Measurements from ENCODE around the gene GIGYF2.
"Not testable (repeated sequence)": the region's sequence is repeated elsewhere in the genome, so short reads cannot be mapped to it uniquely, and the experiment has no call there.

The GIGYF2 gene

DNA sequence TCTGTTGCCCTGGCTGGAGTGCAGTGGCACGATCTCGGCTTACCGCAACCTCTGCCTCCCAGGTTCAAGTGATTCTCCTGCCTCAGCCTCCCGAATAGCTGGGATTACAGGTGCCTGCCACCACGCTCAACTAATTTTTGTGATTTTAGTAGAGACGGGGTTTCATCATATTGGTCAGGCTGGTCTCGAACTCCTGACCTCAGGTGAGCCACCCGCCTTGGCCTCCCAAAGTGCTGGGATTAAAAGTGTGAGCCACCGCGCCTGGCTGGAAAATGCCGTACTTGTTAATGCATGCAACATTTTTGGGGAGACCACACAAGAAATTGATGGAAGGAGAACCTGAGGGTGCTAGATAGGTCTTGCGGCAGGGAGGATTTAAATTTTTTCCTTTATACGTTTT lies 6.0 kb upstream of the GIGYF2 start:
- not testable (repeated sequence) for DNase-seq

DNA sequence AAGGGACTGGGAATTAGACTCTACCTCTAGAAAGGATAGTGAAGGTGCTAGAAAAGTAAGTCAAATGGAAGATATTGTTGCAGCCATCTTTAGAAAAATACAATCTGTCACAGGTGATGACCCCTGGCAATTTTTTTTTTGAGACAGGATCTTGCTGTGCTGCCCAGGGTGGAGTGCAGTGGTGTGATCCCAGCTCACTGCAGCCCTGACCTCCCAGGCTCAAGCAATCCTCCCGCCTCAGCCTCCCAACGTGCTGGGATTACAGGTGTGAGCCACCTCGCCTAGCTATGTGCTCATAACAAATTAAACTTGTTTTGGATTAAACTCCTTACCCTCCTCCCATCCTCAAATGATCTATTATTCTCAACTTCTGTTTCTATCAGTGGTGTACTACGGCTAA lies 3.8 kb upstream of the GIGYF2 start:
- DNase-seq: no peak

DNA sequence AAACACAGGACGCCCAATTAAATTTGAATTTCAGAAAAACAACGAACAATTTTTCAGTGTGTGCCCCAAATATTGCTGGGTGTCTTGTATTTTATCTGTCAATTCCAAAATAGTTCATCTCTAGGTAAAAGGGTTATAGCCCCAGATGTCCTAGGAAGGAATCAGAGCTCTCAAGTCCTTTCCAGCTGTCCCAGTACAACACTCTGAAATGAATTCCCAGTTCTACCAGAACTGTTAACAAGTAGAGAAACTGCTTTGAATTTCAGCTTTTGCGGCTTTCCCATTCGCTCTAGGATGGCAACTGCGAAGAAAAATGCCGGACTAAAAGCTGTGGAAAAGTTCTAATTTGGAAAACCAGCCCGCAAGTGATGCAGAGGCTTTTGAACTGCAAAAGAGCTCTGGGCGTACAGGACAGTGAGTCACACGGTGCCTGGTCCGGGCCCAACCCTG lies 497 bp upstream of the GIGYF2 start:
- DNase-seq: no peak

DNA sequence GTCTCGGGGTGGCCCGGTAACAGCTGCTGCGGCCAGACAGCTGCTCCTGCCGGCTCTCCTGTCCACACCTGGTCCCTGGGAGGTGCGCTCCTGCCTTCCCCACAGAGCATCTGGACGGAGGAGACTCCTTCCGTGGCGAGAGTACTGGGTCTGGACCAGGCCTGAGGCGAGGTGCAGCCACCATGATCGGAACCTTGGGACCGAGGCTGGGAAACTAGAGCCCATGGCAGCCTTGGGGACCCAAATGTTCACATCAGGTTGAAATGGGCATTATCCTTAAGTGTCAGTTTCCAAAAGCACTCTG lies 628 bp downstream of the GIGYF2 start:
- DNase-seq: no peak

DNA sequence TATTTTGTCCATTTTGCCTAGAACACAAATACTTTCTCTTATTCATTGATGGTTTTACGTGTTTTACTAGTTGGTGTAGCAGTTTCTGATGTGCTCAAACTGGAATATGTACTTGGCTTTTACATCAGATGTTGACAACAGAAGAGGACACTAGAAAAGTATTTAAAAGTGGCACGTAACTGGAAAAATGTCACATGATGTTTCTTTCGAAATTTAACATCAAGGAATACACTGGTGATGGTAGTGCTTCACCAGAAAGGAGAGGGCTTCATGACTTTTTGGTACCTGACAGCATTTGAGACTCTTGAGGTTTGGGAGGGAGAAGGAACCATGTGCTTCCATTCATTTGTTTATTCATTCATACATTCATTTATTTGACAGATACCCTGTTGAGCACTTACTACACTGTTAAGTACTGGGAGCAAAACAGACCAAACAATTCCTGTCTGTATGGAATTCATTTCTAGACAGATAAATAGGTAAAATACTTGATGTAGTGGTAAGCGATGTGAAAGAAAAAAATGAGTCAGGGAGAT lies 1.5 kb downstream of the GIGYF2 start:
- DNase-seq: no peak

DNA sequence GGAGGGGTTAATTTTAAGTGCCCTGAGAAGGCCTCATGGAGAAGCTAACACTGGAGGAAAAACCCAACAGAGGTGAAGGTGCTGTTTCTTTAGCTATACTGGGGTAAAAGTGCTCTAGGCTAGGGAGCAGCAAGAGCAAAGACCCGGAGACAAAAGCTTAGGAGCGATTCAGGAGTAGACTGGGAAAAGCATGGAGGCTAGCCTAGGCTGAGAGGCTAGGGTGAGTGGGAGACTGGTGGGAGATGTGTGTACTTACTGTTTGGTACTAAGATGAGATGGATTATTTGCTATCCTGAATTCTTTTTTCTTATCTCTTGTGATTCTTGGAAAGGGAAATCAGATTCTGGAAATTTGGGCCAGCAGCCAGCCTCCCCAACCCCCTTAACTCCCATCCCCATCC lies 2.0 kb downstream of the GIGYF2 start:
- peak; percentile 26 for DNase-seq

DNA sequence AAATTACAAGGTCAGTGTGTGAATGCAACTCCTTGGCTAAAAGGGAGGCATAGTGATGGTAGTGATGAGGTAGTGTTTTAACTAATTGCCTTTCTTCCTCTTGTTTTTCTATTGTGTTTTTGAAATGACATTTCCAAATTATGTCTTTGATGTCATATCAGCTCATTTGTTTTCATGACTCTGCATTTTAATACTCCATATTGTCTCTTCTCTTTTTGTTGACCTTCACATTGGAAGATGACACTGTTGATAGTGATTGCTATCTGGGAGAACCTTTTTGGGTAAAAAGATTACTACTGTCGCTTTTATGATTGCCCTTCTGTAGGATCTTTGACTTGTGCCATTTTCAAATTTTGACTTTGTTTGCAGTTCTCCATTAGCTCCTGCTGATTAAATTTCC lies 3.0 kb downstream of the GIGYF2 start:
- DNase-seq: no peak

DNA sequence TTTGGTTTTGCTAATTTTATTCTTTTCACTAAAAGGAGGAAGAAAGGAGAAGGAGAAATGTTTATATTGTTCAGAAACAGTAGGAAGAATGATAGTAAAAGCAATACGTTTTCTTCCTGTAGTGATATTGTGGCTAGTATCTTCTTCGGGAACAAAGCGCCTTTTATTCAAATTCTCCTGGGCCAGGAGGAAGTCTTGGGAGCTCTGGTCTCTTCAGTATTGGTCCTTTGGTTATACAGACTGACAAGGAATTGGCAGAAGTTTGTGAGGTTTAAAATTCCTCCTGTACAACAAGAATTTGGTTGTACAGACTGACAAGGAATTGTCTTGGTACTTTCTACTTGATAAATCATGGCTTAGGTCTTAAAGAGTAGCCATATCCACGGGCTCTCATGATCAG lies 9.9 kb downstream of the GIGYF2 start:
- DNase-seq: no peak

DNA sequence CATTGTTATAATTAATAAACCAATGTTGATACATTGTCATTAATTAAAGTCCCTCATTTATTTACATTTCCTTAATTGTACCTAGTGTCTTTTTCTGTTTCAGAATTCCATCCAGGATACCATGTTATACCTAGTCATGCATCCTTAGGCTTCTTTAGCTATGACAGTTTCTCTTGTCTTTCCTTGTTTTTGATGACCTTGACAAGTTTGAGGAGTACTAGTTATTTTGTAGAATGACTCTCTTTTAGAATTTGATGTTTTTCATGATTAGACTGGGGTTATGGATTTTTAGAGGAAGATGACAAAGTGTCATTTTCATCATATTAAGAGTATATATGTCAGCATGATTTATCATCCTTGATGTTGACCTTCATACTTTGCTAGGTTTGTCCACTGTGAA lies 16.4 kb downstream of the GIGYF2 start:
- DNase-seq: no peak

DNA sequence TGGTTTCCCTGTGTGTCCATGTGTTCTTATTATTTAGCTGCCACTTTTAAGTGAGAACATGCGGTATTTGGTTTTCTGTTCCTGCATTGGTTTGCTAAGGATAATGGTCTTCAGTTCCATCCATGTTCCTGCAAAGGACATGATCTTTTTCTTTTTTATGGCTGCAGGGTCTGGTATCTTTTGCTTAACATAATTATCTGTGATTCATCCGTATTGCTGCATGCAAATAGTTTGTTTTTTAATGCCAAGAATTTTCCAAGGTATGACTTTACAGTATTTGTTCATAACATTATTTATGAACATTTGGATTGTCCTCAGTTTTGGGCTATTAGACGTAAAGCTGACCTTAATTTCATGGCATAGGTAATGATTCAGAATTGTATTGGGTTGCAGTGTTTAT lies 17.8 kb downstream of the GIGYF2 start:
- DNase-seq: no peak

DNA sequence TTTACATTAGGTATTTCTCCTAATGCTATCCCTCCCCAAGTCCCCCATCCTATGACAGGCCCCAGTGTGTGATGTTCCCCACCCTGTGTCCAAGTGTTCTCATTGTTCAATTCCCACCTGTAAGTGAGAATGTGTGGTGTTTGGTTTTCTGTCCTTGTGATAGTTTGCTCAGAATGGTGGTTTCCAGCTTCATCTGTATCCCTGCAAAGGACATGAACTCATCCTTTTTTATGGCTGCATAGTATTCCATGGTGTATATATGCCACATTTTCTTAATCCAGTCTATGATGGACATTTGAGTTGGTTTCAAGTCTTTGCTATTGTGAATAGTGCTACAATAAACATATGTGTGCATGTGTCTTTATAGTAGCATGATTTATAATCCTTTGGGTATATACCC lies 22.9 kb downstream of the GIGYF2 start:
- DNase-seq: not testable (repeated sequence)

DNA sequence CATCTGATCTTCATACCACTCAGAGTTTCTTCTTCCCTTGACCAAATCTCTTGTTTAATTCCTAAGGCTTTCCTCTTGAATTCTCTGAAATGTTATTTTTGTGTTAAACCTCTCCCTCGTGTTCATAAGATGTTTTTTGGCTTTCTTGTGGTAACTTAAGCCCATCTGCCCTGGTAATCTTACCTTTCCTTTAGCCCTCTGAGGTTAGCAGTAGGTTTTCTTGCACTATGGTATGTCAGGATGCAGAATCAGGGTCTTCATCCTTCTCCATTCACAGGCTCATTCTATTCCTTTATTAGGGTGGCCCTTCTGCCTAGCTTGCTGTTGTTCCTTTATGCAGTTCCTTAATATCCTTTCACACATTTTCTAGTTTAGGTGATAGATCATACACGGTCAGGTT lies 24.1 kb downstream of the GIGYF2 start:
- DNase-seq: no peak

DNA sequence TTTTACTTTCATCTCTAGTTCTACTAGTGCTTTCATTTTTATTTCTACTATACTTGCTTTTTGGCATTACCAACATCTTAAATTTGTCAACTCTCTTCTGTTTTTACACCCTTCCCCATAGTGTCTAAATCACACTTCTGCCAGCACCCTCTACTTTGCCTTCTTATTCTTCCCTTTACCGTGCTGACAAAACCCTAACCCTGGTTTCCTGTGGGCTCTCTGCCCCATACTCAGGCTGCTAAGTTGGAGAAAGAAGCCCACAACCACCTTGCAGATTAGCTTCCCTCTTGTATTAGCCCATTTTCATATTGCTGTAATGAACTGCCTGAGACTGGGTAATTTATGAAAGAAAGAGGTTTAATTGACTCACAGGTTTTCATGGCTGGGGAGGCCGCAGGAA lies 24.8 kb downstream of the GIGYF2 start:
- DNase-seq: no peak

DNA sequence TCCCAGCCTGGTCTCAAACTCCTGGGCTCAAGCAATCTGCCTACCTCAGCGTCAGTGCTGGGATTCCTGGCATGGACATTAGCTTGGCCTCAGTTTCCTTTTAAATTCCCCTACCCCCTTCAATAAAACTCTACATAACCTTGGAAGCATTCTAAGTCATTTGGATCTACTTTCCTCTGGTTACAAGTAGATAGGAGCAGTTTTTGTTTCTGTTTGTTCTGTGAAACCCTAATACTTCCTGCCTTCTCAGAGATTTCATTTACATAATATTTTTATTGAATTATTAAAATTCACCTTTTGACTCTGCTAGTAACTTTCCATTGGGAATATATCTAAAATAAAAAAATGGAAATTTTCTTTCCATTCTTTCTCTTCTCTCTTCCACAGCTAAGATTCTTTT lies 25.9 kb downstream of the GIGYF2 start:
- no peak for DNase-seq

DNA sequence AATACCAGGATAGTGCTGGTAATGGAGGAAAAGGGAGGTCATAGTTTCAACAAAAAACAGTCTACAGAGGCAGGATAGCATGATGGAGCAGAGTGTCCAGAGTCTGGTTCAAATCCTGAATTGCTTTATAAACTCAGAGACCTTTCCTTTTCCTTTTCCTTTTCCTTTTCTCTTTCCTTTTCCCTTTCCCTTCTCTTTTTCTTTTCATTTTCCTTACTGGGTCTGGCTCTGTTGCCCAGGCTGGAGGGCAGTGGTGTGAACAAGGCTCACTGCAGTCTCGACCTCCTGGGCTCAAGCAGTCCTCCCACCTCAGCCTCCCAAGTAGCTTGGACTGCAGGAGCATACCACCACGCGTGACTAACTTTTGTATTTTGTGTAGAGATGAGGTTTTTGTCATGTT lies 31.7 kb downstream of the GIGYF2 start:
- no peak for DNase-seq

DNA sequence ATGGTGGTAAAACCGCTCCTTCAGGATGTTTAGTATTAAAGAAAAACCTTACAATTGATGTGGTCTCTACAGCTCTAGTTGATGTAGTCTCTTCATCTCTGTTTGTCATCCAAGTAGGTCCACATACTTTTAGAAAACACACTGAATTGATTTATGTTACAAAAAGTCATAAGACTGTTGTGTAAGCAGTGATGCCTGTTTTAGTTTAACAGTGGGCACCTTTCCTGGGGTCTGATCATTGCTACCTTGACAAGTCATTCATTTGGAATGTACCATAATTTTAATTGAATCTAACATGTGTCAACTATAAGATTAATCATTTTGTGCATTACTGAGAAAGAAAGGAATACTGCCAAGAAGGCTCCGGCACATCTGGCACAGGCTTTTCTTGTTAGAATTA lies 34.3 kb downstream of the GIGYF2 start:
- no peak for DNase-seq

DNA sequence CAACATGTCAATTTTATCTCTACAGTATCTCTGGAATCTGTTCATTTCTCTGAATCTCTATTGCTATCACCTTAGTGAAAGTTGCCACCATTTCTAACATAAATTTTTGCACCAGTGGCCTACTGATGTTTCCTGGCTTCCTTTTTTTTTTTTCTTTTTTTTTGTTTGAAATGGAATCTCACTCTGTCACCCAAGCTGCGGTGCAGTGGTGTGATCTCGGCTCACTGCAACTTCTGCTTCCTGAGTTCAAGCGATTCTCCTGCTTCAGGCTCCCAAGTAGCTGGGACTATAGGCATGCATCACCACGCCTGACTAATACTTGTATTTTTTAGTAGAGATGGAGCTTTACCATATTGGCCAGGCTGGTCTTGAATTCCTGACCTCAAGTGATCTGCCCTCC lies 44.2 kb downstream of the GIGYF2 start:
- no peak for DNase-seq

DNA sequence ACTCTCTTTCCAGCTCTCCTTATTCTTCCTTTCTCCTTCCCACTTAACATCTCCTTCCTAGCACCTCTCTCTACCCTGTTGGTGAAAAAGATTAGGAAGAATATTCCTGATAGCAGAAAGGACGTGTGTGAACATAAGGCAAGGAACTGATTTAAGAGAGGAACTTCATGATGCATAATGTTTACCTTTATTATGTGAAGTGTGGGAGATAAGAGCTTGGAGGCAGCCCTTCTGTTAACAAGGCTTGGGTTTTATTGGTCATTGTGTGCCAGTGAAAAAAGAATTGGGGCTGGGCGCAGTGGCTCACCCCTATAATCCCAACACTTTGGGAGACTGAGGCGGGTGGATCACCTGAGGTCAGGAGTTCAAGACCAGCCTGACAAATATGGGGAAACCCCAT lies 44.8 kb downstream of the GIGYF2 start:
- no peak for DNase-seq

DNA sequence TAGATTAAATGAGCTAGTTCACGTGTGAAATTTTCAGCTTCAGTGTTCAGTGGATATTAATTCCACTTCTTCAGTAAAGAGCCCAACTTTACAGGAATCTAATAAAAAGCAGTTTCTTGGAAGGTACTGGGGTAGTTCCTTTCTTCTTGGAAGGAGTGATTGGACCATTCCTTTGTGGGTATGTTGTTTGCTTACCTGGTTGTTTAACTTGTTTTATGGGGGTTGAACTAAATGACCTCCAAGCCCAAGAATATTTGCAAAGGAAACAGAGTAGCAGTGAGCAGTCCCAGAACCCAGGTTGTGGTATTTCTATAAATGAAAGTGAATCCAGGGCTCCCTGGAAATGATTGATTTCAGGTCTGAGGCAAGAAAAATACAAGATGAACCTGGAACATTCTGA lies 47.8 kb downstream of the GIGYF2 start:
- DNase-seq: no peak

DNA sequence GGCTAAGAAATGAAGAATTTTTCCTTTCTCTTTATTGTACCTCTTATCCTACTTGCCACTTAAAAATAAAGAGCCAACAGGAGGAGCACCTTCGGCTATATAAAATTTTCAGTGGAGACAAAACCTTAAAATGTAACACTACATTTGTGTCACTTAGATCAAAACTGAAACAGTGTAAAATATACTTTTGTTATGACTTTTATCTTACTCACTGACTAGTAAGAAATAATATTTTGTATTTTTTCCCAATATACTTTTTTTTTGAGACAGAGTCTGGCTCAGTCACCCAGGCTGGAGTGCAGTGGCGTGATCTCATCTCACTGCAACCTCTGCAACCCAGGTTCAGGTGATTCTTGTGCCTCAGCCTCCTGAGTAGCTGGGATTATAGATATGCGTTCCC lies 50.9 kb downstream of the GIGYF2 start:
- no peak for DNase-seq

DNA sequence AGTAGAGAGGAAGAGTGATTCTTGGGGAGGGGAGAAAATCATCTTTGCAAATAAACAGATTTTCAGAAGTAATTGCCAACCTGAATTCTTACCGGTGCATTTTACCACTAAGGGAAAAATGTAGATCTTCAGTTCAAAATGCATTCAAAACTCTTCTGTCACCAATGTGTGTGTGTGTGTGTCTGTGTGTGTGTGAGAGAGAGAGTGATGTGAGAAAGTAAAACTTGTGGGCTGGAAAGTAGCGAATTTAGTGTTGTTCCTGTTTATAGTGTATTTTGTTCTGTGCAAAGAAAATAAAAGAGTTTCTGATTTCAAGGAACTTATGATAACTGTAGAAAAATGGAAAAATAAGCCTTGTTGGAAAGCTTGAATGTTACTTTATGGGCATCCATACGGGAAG lies 52.2 kb downstream of the GIGYF2 start:
- DNase-seq: no peak

DNA sequence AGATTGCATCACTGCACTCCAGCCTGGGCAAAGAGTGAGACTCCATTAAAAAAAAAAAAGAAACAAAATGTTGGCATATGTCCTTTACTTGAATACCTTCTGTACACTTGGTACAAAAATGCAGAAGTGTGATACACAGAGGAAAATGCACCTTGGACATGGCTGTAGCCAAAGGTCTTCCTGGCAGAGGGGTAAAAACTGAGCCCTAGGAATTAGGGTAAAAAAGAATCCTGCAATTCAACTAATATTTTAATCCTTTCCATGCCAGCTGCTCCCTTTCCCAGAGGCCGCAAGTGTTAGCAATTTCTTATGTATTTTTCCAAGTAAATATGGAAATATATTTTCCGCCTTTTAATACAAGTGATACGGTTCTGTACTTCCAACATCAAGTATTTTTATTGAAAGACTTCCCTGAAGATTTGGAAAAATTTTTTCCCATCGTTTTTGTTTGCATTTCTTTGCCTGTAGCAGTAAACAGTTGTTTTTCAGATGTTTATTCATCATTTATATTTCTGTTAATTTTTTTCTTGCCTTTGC lies 53.1 kb downstream of the GIGYF2 start:
- DNase-seq: no peak

DNA sequence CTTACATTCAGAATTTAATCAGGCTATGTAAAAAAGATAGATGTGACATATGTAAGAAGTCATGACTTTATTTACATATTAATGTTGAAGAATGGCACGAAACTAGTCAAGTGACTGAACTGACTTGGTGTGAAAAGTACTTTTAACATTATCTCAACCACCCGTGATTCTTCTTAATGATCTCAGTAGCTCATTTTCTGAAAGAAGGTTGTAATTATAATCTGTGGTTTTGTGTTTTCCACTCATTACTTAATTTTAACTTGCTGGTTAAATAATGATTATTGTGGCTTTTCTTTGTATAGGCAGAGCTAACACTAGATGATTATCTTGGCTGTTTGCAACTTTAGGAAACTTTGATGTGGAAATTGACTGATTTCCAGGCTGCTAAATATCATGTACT lies 60.8 kb downstream of the GIGYF2 start:
- no peak for DNase-seq

DNA sequence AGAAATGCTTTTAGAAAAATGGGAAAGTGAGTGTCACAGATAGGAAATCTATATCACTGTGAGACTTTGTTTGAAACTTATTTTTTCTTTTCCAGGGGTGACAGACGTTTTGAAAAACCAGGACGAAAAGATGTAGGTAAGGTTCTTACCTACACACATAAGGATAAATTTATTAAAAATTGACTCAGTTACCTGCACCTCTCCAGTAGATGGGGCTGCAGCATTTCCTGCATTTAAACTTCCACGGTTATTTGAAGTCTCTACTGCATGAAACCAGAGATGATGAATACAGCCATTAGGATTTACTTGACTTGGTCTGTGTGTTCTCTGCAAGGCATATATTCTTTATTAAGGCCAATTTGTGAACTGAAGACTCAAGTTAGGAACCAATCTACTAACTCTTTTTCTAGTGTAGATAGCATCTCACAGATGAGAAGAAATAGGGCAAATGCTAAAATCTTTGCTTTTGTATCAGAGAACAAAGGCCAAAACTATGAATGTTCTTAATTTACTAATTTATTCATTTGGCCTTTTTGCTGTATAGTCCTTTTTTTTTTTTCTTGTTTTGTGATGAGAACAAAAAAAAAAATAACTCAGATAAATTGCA lies 64.3 kb downstream of the GIGYF2 start:
- DNase-seq: peak; percentile 78

DNA sequence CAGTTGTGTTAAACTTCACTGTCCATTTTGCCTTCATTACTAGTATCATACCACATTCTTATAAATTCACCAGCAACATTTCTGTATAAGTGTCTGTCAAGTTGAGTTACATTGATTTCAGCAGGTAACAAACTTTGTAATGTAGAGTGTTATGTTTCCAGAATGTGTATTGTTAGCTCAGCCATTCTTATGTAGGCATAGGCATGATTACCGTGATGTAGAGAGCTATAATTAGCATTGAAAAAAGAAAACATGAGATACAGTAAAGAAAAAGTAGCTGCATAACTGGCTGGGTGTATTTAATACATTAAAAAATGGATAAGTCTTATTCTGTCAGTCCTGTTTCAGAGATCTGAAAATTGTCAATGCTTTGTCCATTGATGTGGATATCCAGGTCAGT lies 70.7 kb downstream of the GIGYF2 start:
- no peak for DNase-seq

DNA sequence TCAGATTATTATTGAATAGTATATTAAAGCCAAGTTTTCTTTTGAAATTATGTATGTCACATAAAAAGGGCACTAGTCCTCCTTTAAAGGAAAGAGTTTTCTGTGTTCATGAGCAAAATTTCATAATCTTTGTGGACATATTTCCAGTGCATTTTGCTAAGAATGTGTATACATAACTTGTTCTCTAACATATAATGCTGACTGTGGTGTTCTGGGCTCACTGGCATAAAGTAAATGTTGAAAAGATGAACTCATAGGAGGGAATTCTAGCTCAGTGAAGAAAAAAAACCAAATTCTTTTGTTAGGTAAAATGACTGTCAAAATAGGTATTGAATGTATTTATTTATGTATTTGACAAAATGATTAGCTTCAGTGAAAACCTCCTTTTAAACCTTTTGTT lies 73.1 kb downstream of the GIGYF2 start:
- no peak for DNase-seq
